ENCODE results near the gene RFX1. TPM values are rescaled to one million over a fixed set of nuclear protein-coding genes. Genes with fewer than 3 reads are reported as not detected.
"Not testable (repeated sequence)": the region's sequence is repeated elsewhere in the genome, so short reads cannot be mapped to it uniquely, and the experiment has no call there.

RFX1 gene
- total RNA-seq, 1 donor from 2014 or later, result 3.3 TPM

DNA sequence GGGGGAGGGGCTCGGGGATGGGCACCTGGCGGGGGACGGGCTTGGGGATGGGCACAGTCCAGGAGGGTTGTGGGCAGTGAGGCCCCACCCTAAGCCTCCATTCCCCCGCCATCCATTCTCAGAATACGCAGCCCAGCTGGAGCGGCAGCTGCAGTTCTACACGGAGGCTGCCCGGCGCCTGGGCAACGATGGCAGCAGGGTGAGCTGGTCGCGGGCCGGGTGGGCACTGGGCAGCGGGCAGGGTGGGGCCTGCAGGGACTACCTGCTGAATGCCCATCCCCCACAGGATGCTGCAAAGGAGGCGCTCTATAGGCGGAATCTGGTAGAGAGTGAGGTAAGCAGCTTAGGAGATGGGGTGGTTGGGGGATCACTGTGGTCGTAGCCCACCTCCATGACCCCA, 76.2 kb downstream of the RFX1 start:
- peaks cover 28 to 40% of the 10 kb centered on the region in 2 donors for H3K36me3 ChIP-seq
- no peaks in the 10 kb centered on the region for H3K27me3 ChIP-seq
- no peak overlapping the region for H3K4me3 ChIP-seq
- intact Hi-C loops (cut with DNase I), result no loop called here
- no peaks in the 10 kb centered on the region for H3K9me3 ChIP-seq
- H3K27ac ChIP-seq, result no peak overlapping the region
- no peak for DNase-seq (ENCODE audit: low spot score in 2 of 2)
- TF ChIP-seq, protein P1, sequence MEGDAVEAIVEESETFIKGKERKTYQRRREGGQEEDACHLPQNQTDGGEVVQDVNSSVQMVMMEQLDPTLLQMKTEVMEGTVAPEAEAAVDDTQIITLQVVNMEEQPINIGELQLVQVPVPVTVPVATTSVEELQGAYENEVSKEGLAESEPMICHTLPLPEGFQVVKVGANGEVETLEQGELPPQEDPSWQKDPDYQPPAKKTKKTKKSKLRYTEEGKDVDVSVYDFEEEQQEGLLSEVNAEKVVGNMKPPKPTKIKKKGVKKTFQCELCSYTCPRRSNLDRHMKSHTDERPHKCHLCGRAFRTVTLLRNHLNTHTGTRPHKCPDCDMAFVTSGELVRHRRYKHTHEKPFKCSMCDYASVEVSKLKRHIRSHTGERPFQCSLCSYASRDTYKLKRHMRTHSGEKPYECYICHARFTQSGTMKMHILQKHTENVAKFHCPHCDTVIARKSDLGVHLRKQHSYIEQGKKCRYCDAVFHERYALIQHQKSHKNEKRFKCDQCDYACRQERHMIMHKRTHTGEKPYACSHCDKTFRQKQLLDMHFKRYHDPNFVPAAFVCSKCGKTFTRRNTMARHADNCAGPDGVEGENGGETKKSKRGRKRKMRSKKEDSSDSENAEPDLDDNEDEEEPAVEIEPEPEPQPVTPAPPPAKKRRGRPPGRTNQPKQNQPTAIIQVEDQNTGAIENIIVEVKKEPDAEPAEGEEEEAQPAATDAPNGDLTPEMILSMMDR (IDR thresholded peaks at IDR 0.05), result no peak
- no peaks in the 10 kb centered on the region for H3K4me1 ChIP-seq

DNA sequence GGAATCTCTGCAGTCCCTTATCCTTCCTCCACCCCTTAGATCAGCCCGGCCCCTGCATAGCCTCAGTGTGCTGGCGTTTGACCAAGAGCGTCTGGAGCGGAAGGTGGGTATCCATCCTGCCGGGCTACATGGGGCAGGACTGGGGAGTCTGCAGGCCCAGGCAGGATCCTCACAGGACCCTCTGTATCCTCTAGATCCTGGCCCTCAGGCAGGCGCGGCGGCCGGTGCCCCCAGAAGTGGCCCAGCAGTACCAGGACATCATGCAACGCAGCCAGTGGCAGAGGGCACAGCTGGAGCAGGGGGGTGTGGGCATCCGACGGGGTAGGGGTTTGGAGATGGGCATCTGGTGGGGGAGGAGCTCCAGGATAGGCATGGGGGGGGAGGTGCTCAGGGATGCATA, 76.8 kb downstream of the RFX1 start:
- TF ChIP-seq, protein P1 (IDR thresholded peaks at IDR 0.05), result no peak
- DNase-seq (ENCODE audit: low spot score in 2 of 2), result no peak
- intact Hi-C loops (cut with DNase I), result no loop called here
- Histone ChIP-seq H3K27ac (no peak overlapping the region), H3K27me3 (no peaks in the 10 kb centered on the region), H3K4me1 (no peaks in the 10 kb centered on the region), H3K9me3 (no peaks in the 10 kb centered on the region), H3K36me3 (peaks cover 34 to 42% of the 10 kb centered on the region in 2 donors), H3K4me3 (no peak overlapping the region)

DNA sequence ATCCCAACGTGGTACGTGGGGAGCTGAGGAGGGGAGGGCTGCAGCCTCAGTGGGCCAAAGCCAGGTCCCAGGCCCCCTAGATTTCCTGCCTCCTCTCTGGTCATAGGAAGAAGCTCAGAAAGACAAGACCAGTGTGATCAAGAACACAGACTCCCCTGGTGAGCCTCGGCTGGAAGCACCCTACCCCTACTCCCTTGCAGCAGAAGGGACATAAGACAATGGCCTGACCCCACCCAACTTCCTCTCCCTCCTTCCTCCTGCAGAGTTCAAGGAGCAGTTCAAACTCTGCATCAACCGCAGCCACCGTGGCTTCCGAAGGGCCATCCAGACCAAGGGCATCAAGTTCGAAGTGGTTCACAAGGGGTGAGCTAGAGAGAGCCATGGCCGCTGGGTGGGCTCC, 79.4 kb downstream of the RFX1 start:
- Histone ChIP-seq H3K9me3 (no peaks in the 10 kb centered on the region), H3K4me3 (no peak overlapping the region), H3K27me3 (no peaks in the 10 kb centered on the region), H3K4me1 (no peaks in the 10 kb centered on the region), H3K36me3 (peaks cover 48 to 58% of the 10 kb centered on the region in 2 donors), H3K27ac (no peak overlapping the region)
- intact Hi-C loops (cut with DNase I), result no loop called here
- TF ChIP-seq, protein P1 (IDR thresholded peaks at IDR 0.05), result no peak
- DNase-seq (ENCODE audit: low spot score in 2 of 2), result no peak

DNA sequence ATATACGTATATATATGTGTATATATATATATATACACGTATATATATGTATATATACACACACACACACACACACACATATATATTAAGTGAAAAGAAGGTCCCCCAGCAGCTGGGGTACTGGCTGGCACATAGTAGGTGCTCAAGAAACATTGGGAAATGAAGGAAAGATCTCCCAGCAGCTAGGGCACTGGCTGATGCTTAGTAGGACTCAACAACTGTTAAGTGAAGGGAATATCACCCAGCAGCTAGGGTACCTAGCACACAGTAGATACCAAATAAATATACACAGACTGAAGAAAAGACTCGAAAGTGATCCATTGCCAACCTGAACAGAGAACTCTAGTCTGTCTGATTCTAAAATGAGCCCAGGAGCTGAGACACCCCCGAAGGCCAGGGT, 80.1 kb downstream of the RFX1 start:
- peaks cover 50 to 60% of the 10 kb centered on the region in 2 donors for H3K36me3 ChIP-seq
- no peak for DNase-seq (ENCODE audit: low spot score in 2 of 2)
- H3K27me3 ChIP-seq, result no peaks in the 10 kb centered on the region
- TF ChIP-seq, protein P1 (IDR thresholded peaks at IDR 0.05), result no peak
- H3K4me3 ChIP-seq, result no peak overlapping the region
- no peaks in the 10 kb centered on the region for H3K9me3 ChIP-seq
- no peak overlapping the region for H3K27ac ChIP-seq
- H3K4me1 ChIP-seq, result no peaks in the 10 kb centered on the region
- intact Hi-C loops (cut with DNase I), result no loop called here

DNA sequence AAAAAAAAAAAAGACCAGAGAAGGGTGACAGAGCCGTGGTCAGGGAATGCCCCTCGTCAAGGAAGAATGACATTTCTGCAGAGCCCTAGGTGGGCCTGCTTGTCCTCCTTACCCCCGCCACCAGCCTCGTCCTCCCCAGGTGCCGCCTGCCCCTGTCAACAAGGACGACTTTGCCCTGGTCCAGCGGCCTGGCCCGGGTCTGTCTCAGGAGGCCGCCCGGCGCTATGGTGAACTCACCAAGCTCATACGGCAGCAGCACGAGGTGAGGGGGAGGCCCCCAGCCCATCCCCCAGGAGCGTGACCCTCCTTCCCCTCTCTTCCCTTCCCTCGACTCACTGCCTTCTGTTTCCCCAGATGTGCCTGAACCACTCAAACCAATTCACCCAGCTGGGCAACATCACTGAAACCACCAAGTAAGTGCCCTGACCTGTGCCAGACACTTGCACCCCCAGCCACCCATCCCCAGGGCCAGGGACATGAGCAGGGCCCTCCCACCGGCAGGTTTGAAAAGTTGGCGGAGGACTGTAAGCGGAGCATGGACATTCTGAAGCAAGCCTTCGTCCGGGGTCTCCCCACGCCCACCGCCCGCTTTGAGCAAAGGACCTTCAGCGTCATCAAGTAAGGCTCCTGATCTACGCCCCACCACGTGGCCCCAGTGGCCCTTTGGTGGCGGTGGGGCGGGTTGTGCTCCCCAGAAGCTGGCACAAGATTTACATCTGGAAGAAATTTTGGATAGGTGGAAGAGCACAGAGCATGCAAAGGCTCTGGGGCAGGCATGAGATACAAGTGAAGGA, 82.7 kb downstream of the RFX1 start:
- H3K4me3 ChIP-seq, result no peak overlapping the region
- intact Hi-C loops (cut with DNase I), result no loop called here
- no peaks in the 10 kb centered on the region for H3K9me3 ChIP-seq
- H3K27me3 ChIP-seq, result no peaks in the 10 kb centered on the region
- TF ChIP-seq, protein P1 (IDR thresholded peaks at IDR 0.05), result no peak
- no peaks in the 10 kb centered on the region for H3K4me1 ChIP-seq
- peaks cover 69 to 77% of the 10 kb centered on the region in 2 donors for H3K36me3 ChIP-seq
- H3K27ac ChIP-seq, result no peak overlapping the region
- DNase-seq (ENCODE audit: low spot score in 2 of 2), result no peak

DNA sequence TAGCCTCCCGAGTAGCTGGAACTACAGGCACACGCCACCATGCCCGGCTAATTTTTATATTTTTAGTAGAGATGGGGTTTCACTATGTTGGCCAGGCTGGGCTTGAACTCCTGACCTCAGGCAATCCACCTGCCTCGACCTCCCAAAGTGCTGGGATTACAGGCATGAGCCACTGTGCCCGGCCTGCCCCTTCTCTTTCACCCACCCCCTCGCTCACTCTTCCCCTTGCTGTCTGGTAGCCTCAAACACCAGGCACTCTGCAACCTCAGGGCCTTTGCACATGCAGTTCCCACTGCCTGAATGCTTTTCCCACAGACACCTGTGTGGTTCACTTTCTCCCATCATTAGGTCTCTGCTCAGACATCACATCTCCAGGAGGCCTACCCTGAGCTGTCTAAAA, 84.0 kb downstream of the RFX1 start:
- H3K4me1 ChIP-seq; H3K9me3 ChIP-seq; H3K4me3 ChIP-seq; intact Hi-C loops (cut with DNase I); H3K27ac ChIP-seq; DNase-seq (ENCODE audit: low spot score in 2 of 2); H3K27me3 ChIP-seq: not testable (repeated sequence)
- H3K36me3 ChIP-seq, result peaks cover 66 to 69% of the 10 kb centered on the region in 2 donors
